OCI-LY1 (cell line): Measurements from ENCODE around the gene PRELID2.

Experiments
- H2AFZ ChIP-seq: fragments of 200-600 bp; sonication (generic), shearing (Covaris generic); 2 replicates; pipeline ENCODE4 v1.6.0; 2014; ENCODE audit warnings: antibody characterized with exemption, mild to moderate bottlenecking, low read length
- H3F3A ChIP-seq: fragments of 200-600 bp; sonication (generic), shearing (Covaris generic); 2 replicates; pipeline ENCODE4 v1.6.0; 2014; ENCODE audit warnings: mild to moderate bottlenecking, antibody characterized with exemption, low read length, moderate library complexity; ENCODE audit not compliant: insufficient read depth
- H3K27ac ChIP-seq: fragments of 200-600 bp; sonication (generic); 2 replicates; pipeline ENCODE4 v1.5.1; 2014; ENCODE audit warnings: low read length, mixed run types, mild to moderate bottlenecking, low read depth; ENCODE audit not compliant: poor library complexity, severe bottlenecking
- H3K27me3 ChIP-seq: fragments of 200-600 bp; sonication (generic); 2 replicates; pipeline ENCODE4 v1.6.0; 2014; ENCODE audit warnings: antibody characterized with exemption, mild to moderate bottlenecking, low read length, moderate library complexity; ENCODE audit not compliant: insufficient read depth
- H3K36me3 ChIP-seq: fragments of 200-600 bp; sonication (generic); 2 replicates; pipeline ENCODE4 v1.6.1; 2014; ENCODE audit warnings: mild to moderate bottlenecking, antibody characterized with exemption, low read length, moderate library complexity, mixed read lengths; ENCODE audit not compliant: insufficient read depth
- H3K4me1 ChIP-seq: fragments of 200-600 bp; sonication (generic); 2 replicates; pipeline ENCODE4 v1.5.1; 2014; ENCODE audit warnings: mild to moderate bottlenecking, low read length, moderate library complexity; ENCODE audit not compliant: insufficient read depth, severe bottlenecking
- H3K4me2 ChIP-seq: fragments of 200-600 bp; sonication (generic), shearing (Covaris generic); 2 replicates; pipeline ENCODE4 v1.6.1; 2014; ENCODE audit warnings: low read length
- H3K4me3 ChIP-seq: fragments of 200-600 bp; sonication (generic); 2 replicates; pipeline ENCODE4 v1.5.1; 2014; ENCODE audit warnings: low read length, low read depth, mild to moderate bottlenecking, mixed read lengths; ENCODE audit not compliant: poor library complexity, severe bottlenecking
- H3K79me2 ChIP-seq: fragments of 200-600 bp; shearing (Covaris generic); 2 replicates; pipeline ENCODE4 v1.6.1; 2016; ENCODE audit warnings: mixed run types, low read length, mixed read lengths; ENCODE audit not compliant: insufficient read depth
- H3K9ac ChIP-seq: fragments of 200-600 bp; sonication (generic), shearing (Covaris generic); 2 replicates; pipeline ENCODE4 v1.6.1; 2014; ENCODE audit warnings: mild to moderate bottlenecking, low read length, mixed read lengths
- H3K9me2 ChIP-seq: fragments of 200-600 bp; sonication (generic), shearing (Covaris generic); 2 replicates; pipeline ENCODE4 v1.6.1; 2014; ENCODE audit warnings: low read depth, mild to moderate bottlenecking, low read length, mixed read lengths
- H3K9me3 ChIP-seq: fragments of 200-600 bp; shearing (Covaris generic); 2 replicates; pipeline ENCODE4 v1.6.1; 2014; ENCODE audit warnings: low read length, mixed read lengths
- H4K20me1 ChIP-seq: fragments of 200-600 bp; sonication (generic), shearing (Covaris generic); 2 replicates; pipeline ENCODE4 v1.6.0; 2016; ENCODE audit warnings: mild to moderate bottlenecking, low read length; ENCODE audit not compliant: insufficient read depth
- CTCF ChIP-seq: fragments of 200-600 bp; sonication (generic), shearing (Covaris generic); IDR thresholded peaks from 2 replicates; pipeline ENCODE4 v1.5.1; 2017; ENCODE audit warnings: mild to moderate bottlenecking, antibody characterized with exemption, low read length, moderate library complexity, mixed read lengths
- EZH2 ChIP-seq: fragments of 200-600 bp; sonication (generic), shearing (Covaris generic); IDR thresholded peaks from 2 replicates; pipeline ENCODE4 v1.8.0; 2017; ENCODE audit warnings: borderline replicate concordance, mixed run types, mild to moderate bottlenecking, antibody characterized with exemption, low read length, moderate library complexity, mixed read lengths

The PRELID2 gene

DNA sequence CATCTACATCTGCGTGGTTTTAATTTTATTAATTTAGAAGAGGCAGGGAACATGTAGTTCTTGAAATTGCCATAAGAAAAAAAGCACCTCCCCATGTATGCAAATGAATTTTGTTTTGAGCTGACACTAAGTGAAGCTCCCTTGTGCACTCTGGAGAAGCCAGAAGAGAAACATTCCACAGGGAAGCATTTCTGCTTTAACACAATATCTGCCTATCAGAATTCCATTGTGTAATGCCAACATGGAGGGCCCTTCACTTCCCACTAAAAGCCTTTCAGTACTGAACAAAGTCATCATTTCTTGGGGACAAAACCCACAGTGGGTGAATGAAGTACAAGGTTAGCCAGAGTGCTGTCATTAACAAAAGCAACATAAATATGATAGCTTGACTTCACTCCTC is 59.7 kb downstream of the PRELID2 start:
- H2AFZ ChIP-seq, result no peak overlapping the region
- no peaks in the 10 kb centered on the region for H3K9me2 ChIP-seq
- H3K36me3 ChIP-seq, result no peaks in the 10 kb centered on the region
- no peak overlapping the region for H3K27ac ChIP-seq
- no peaks in the 10 kb centered on the region for H3K4me1 ChIP-seq
- H3K4me3 ChIP-seq, result no peak overlapping the region
- no peaks in the 10 kb centered on the region for H3K79me2 ChIP-seq
- no peaks in the 10 kb centered on the region for H3K9me3 ChIP-seq
- no peaks in the 10 kb centered on the region for H4K20me1 ChIP-seq
- H3K4me2 ChIP-seq, result no peak overlapping the region
- TF ChIP-seq EZH2 (no peak), CTCF (no peak)
- no peaks in the 10 kb centered on the region for H3F3A ChIP-seq
- H3K9ac ChIP-seq, result no peak overlapping the region
- H3K27me3 ChIP-seq, result no peaks in the 10 kb centered on the region

DNA sequence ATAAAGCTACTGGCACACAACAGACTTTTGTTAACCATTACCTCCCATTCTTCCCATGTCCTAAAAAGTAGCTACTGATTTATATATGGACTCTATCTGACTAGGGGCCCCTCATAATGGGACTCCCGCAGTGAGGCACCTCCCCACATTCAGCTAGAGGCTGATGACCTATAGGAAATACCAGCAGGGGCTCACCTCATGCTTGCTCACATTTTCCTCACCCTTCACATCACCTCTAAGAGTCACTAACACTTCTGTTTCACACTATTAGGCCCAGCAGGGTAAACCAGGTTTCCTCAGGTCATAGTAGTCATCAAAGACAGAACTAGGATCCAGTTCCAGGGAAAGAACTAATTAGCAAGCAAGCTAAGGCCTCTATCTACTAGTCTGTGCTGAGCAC is 60.7 kb downstream of the PRELID2 start:
- Histone ChIP-seq H3K9me2 (no peaks in the 10 kb centered on the region), H3F3A (no peaks in the 10 kb centered on the region), H3K79me2 (no peaks in the 10 kb centered on the region), H3K4me3 (no peak overlapping the region), H3K27me3 (no peaks in the 10 kb centered on the region), H4K20me1 (no peaks in the 10 kb centered on the region), H3K4me2 (no peak overlapping the region), H3K9me3 (no peaks in the 10 kb centered on the region), H3K36me3 (no peaks in the 10 kb centered on the region), H3K9ac (no peak overlapping the region), H2AFZ (no peak overlapping the region), H3K4me1 (no peaks in the 10 kb centered on the region), H3K27ac (no peak overlapping the region)
- TF ChIP-seq EZH2 (no peak), CTCF (no peak)

DNA sequence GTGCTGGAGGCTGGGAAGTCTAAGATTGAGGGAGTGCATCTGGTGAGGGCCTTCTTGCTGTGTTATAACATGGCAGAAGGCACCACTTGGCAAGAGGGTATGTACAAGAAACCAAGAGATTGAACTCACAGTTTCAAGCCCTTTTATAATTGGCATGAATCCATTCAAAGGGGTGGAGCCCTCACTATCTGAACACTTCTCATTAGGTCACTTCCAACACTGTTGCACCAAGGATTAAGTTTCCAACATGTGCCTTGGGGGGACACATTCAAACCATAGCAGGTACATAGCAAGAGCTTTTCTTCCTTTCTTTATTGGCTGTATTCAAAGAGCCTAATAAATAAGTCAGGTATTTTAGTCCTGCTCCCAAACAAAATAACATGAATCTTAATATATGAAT is 62.7 kb downstream of the PRELID2 start:
- Histone ChIP-seq H3K27ac (no peak overlapping the region), H4K20me1 (no peaks in the 10 kb centered on the region), H3K4me1 (no peaks in the 10 kb centered on the region), H3K79me2 (no peaks in the 10 kb centered on the region), H3K9me3 (no peaks in the 10 kb centered on the region), H3F3A (no peaks in the 10 kb centered on the region), H3K4me2 (no peak overlapping the region), H3K4me3 (no peak overlapping the region), H3K9ac (no peak overlapping the region), H3K36me3 (no peaks in the 10 kb centered on the region), H3K27me3 (no peaks in the 10 kb centered on the region), H2AFZ (no peak overlapping the region), H3K9me2 (no peaks in the 10 kb centered on the region)
- TF ChIP-seq CTCF (no peak), EZH2 (no peak)
